ENCODE measurements around the gene IL23R. TPM values are rescaled to one million over a fixed set of nuclear protein-coding genes. Genes with fewer than 3 reads are reported as not detected.

The IL23R gene
- total RNA-seq, 4 donors from 2014 or later = 1.6 TPM; not detected in 3

- no peaks in the 10 kb centered on the region for H3K27me3 ChIP-seq
- DNase-seq = no peak
- H3K36me3 ChIP-seq = no peaks in the 10 kb centered on the region
- no peaks in the 10 kb centered on the region for H3K9me3 ChIP-seq
- TF ChIP-seq POLR2A (IDR thresholded peaks at IDR 0.05) (no peak), CTCF (IDR thresholded peaks at IDR 0.05) (no peak)
- H3K4me1 ChIP-seq = no peaks in the 10 kb centered on the region
- H3K27ac ChIP-seq = no peak overlapping the region
- H3K4me3 ChIP-seq = no peak overlapping the region
Measured at GRCh38 chr1:67126111-67126746, 40.0 kb upstream of the IL23R start.

DNA sequence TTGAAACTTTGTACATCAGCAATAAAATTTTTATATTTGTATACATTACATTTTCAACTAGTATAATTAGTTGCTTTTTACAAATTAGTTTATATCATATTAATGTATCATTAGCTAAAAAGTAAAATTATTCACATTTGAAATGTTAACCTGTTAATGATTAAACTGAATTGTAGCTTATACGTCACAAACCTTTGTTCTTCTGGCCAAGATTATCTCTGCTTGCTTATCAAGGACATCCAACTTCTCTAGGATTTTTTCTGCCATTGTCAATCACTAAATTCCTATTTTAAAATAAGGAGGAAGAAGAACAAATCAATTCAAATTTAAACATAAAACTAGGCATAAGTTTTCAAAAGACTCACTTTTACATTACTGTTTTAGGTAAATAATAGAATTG lies 39.3 kb upstream of the IL23R start:
- no peak for DNase-seq
- H3K27me3 ChIP-seq = no peaks in the 10 kb centered on the region
- H3K36me3 ChIP-seq = no peaks in the 10 kb centered on the region
- no peak overlapping the region for H3K4me3 ChIP-seq
- TF ChIP-seq POLR2A (IDR thresholded peaks at IDR 0.05) (no peak), CTCF (IDR thresholded peaks at IDR 0.05) (no peak)
- no peaks in the 10 kb centered on the region for H3K4me1 ChIP-seq
- no peaks in the 10 kb centered on the region for H3K9me3 ChIP-seq
- no peak overlapping the region for H3K27ac ChIP-seq

GRCh38 chr1:67130673-67131072 lies 35.6 kb upstream of the IL23R start:
- Histone ChIP-seq H3K4me3 (no peak overlapping the region), H3K27me3 (no peaks in the 10 kb centered on the region), H3K36me3 (no peaks in the 10 kb centered on the region), H3K9me3 (no peaks in the 10 kb centered on the region), H3K4me1 (no peaks in the 10 kb centered on the region), H3K27ac (no peak overlapping the region)
- no peak for DNase-seq
- TF ChIP-seq POLR2A (IDR thresholded peaks at IDR 0.05) (no peak), CTCF (IDR thresholded peaks at IDR 0.05) (no peak)

DNA sequence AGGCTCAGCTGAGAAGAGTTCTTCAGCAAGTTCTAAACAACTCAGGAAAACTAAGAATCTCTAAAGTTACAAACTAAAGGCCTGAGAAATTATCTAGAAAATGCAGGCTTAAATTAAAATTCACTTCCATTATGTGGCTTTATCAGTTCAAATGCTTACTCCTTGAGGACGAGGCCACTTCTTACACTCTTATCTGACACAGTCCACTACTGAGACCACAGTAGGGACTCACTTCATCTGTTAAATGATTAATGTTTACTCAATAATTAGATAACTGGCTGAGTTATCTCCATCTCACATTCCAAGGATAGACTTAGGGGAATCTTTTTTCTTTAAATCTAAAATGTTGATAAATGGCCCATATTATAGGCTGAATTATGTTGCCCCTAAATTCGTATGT lies 33.1 kb upstream of the IL23R start:
- H3K36me3 ChIP-seq = no peaks in the 10 kb centered on the region
- no peaks in the 10 kb centered on the region for H3K27me3 ChIP-seq
- TF ChIP-seq CTCF (IDR thresholded peaks at IDR 0.05) = no peak
- TF ChIP-seq POLR2A (IDR thresholded peaks at IDR 0.05) = no peak
- no peak overlapping the region for H3K27ac ChIP-seq
- no peaks in the 10 kb centered on the region for H3K9me3 ChIP-seq
- peaks cover 0 to 13% (median 0%) of the 10 kb centered on the region in 4 donors for H3K4me1 ChIP-seq
- no peak overlapping the region for H3K4me3 ChIP-seq
- DNase-seq = no peak

GRCh38 chr1:67134695-67135094 lies 31.6 kb upstream of the IL23R start, which contains the start of gene C1orf141:
Gene C1orf141 (minus strand): TSS chr1:67134970. CDS start chr1:67127240, 7,730 bp downstream.
- Histone ChIP-seq H3K9me3 (no peaks in the 10 kb centered on the region), H3K4me3 (peak within 1 kb of the TSS in 3 of 4 donors; percentile 23 to 29 (median 26)), H3K4me1 (peaks cover 0 to 13% (median 0%) of the 10 kb centered on the region in 4 donors), H3K36me3 (no peaks in the 10 kb centered on the region), H3K27ac (no peak within 1 kb of the TSS), H3K27me3 (no peaks in the 10 kb centered on the region)
- no peak for TF ChIP-seq CTCF (IDR thresholded peaks at IDR 0.05)
- TF ChIP-seq POLR2A (IDR thresholded peaks at IDR 0.05) = no peak
- peak in 1 of 3 donors; percentile 51 for DNase-seq
